HepG2 (cell line): ENCODE measurements around the gene PFKM. TPM values are rescaled to one million over a fixed set of nuclear protein-coding genes. Genes with fewer than 3 reads are reported as not detected.

ENCODE experiments used
- AFF4 ChIP-seq: sonication (generic); formaldehyde crosslinking; IDR thresholded peaks from 2 replicates; pipeline ENCODE4 v1.4.0; 2020; ENCODE audit warnings: missing genetic modification reagents
- AHR ChIP-seq: IDR thresholded peaks from 2 replicates; pipeline ENCODE4 v1.6.1; 2018; ENCODE audit warnings: missing genetic modification reagents, missing compliant biosample characterization
- ARID2 ChIP-seq: sonication (generic); formaldehyde crosslinking; IDR thresholded peaks from 2 replicates; pipeline ENCODE4 v1.8.1; 2022; ENCODE audit warnings: mild to moderate bottlenecking, missing genetic modification reagents, borderline replicate concordance
- CAMTA2 ChIP-seq: sonication (generic); formaldehyde crosslinking; IDR thresholded peaks from 2 replicates; pipeline ENCODE4 v1.4.0; 2020; ENCODE audit warnings: mild to moderate bottlenecking, missing genetic modification reagents, borderline replicate concordance
- CREB1 ChIP-seq, 2 experiments: fragments of 450-650 bp in 1 of 2; IDR thresholded peaks; 2 replicates each; pipeline ENCODE4 v1.6.1; 2016 to 2017; ENCODE audit warnings: control low read depth in 1 of 2, mild to moderate bottlenecking in 1 of 2, missing compliant biosample characterization in 1 of 2, missing genetic modification characterization in 1 of 2
- FOSL1 ChIP-seq: sonication (generic); formaldehyde crosslinking; IDR thresholded peaks from 2 replicates; pipeline ENCODE4 v1.9.0; 2021; ENCODE audit warnings: missing genetic modification reagents, borderline replicate concordance
- GABPB1 ChIP-seq: IDR thresholded peaks from 2 replicates; pipeline ENCODE4 v1.6.1; 2016; ENCODE audit warnings: mild to moderate bottlenecking, missing genetic modification reagents, moderate library complexity, missing compliant biosample characterization
- HMG20B ChIP-seq: conservative IDR thresholded peaks from 2 replicates; pipeline ENCODE4 v1.6.1; 2016; ENCODE audit warnings: missing genetic modification reagents, missing compliant biosample characterization
- IKZF5 ChIP-seq: IDR thresholded peaks from 2 replicates; pipeline ENCODE4 v1.6.1; 2018; ENCODE audit warnings: missing genetic modification reagents, mild to moderate bottlenecking, missing compliant biosample characterization
- KDM1A ChIP-seq: IDR thresholded peaks from 2 replicates; pipeline ENCODE4 v1.6.1; 2016; ENCODE audit warnings: missing compliant biosample characterization
- MNT ChIP-seq: fragments of 450-650 bp; IDR thresholded peaks from 2 replicates; pipeline ENCODE4 v1.6.1; 2016
- NR2F2 ChIP-seq: IDR thresholded peaks from 2 replicates; pipeline ENCODE4 v1.6.1; 2012; ENCODE audit warnings: low read depth, inconsistent platforms, borderline replicate concordance
- PITX1 ChIP-seq: sonication (generic); formaldehyde crosslinking; IDR thresholded peaks from 2 replicates; pipeline ENCODE4 v1.5.1; 2020; ENCODE audit warnings: mild to moderate bottlenecking, missing genetic modification reagents
- TEAD3 ChIP-seq: optimal IDR thresholded peaks from 2 replicates; pipeline ENCODE3; 2016; ENCODE audit warnings: borderline replicate concordance
- ZMAT5 ChIP-seq: sonication (generic); formaldehyde crosslinking; IDR thresholded peaks from 2 replicates; pipeline ENCODE4 v1.5.0; 2020; ENCODE audit warnings: mild to moderate bottlenecking, low read depth, missing genetic modification reagents, borderline replicate concordance
- ZNF256 ChIP-seq: sonication (generic); formaldehyde crosslinking; conservative IDR thresholded peaks from 2 replicates; pipeline ENCODE4 v1.4.0; 2020; ENCODE audit warnings: missing genetic modification reagents
- ZNF354B ChIP-seq: sonication (generic); formaldehyde crosslinking; IDR thresholded peaks from 2 replicates; pipeline ENCODE4 v1.8.0; 2022; ENCODE audit warnings: mild to moderate bottlenecking, missing genetic modification reagents
- ZNF432 ChIP-seq: sonication (generic); formaldehyde crosslinking; IDR thresholded peaks from 2 replicates; pipeline ENCODE4 v1.5.0; 2020; ENCODE audit warnings: missing genetic modification reagents, mild to moderate bottlenecking, borderline replicate concordance
- ZNF451 ChIP-seq: sonication (generic); formaldehyde crosslinking; IDR thresholded peaks from 2 replicates; pipeline ENCODE4 v1.5.0; 2020; ENCODE audit warnings: mild to moderate bottlenecking, missing genetic modification reagents
- ZNF777 ChIP-seq: sonication (generic); formaldehyde crosslinking; IDR thresholded peaks from 2 replicates; pipeline ENCODE4 v1.4.0; 2020; ENCODE audit warnings: missing genetic modification reagents
- ZNF788 ChIP-seq: sonication (generic); formaldehyde crosslinking; IDR thresholded peaks from 2 replicates; pipeline ENCODE4 v1.5.0; 2020; ENCODE audit warnings: mild to moderate bottlenecking, missing genetic modification reagents, borderline replicate concordance
- ZSCAN12 ChIP-seq: sonication (generic); formaldehyde crosslinking; IDR thresholded peaks from 2 replicates; pipeline ENCODE4 v1.9.0; 2021; ENCODE audit warnings: mild to moderate bottlenecking, missing genetic modification reagents
- polyA plus RNA-seq, 8 experiments: library from polyadenylated mRNA; depleted of rRNA in 3 of 8; stranded (reverse) in 7 of 8; unstranded in 1 of 8; fragments of >200 nt; fragmentation: Illumina TruSeq in 4 of 8; extraction: Trizol in 4 of 8; gene quantifications; 2 replicates each; pipeline versions ENCODE4 v1.2.1 to v1.2.3, GENCODE V29; 2011 to 2016; ENCODE audit warnings: low read depth in 4 of 8, missing spikeins in 1 of 8, mixed read lengths in 1 of 8; ENCODE audit not compliant: insufficient read depth in 1 of 8
- total RNA-seq, 5 experiments: library from RNA; depleted of rRNA; stranded (reverse); fragments of >200 nt; fragmentation: Illumina TruSeq; extraction: Trizol; gene quantifications; 2 replicates each; pipeline ENCODE4 v1.2.3, GENCODE V29; 2016; ENCODE audit warnings: low read depth in 1 of 5

The PFKM gene
- total and polyA plus RNA-seq, 2 of the 13 experiments (the other 11 are each of a cell fraction or from before 2014, with no cell fraction given): 1.9 to 2.4 TPM

- TF ChIP-seq IKZF5 (CRISPR knock-in tag) (0 out of 2 replicates have a peak, but pooled peaks have one; percentile 68), CAMTA2 (CRISPR knock-in tag) (no peak), MNT (no peak), ZNF451 (CRISPR knock-in tag) (peak; percentile 77; the same call in 1 of the 2 replicates), KDM1A (no peak; the same call in 1 of the 2 replicates), AHR (peak; percentile 18; the same call in 1 of the 2 replicates), ZMAT5 (CRISPR knock-in tag) (no peak), ZNF256 (CRISPR knock-in tag) (no peak), ZSCAN12 (CRISPR knock-in tag) (no peak), ZNF354B (CRISPR knock-in tag) (peak; percentile 25; the same call in 1 of the 2 replicates), ZNF788 (CRISPR knock-in tag) (peak; percentile 68; the same call in 1 of the 2 replicates), HMG20B (CRISPR knock-in tag) (0 out of 2 replicates have a peak, but pooled peaks have one; percentile 8), FOSL1 (CRISPR knock-in tag) (no peak), NR2F2 (peak; percentile 26; the same call in 1 of the 2 replicates), AFF4 (no peak), CREB1 (IDR thresholded peaks at IDR 0.05) (no peak), CREB1 (CRISPR knock-in tag; IDR thresholded peaks at IDR 0.05) (peak; percentile 59), ZNF777 (CRISPR knock-in tag) (no peak; the same call in 1 of the 2 replicates), ZNF432 (CRISPR knock-in tag) (no peak), TEAD3 (CRISPR knock-in tag) (peak; percentile 50), GABPB1 (CRISPR knock-in tag) (peak; percentile 99), ARID2 (CRISPR knock-in tag) (0 out of 2 replicates have a peak, but pooled peaks have one; percentile 76), PITX1 (peak; percentile 74; the same call in 1 of the 2 replicates)
These were observed 13.1 kb upstream of the PFKM start, which contains the start of gene SENP1 (continued) for GRCh38 chr12:48105867-48106680.
